Gastrocnemius medialis (tissue), 4 donors: ENCODE results near the gene ALK.

Experiments used
- POLR2A ChIP-seq, 2 donors: fragments of 450-650 bp; IDR thresholded peaks; one replicate each; pipeline ENCODE4 v1.6.1; 2017; ENCODE audit warnings: antibody characterized with exemption in 2 of 2, mild to moderate bottlenecking in 2 of 2, moderate library complexity in 2 of 2
- TF ChIP-seq, protein P1 (sequence below), 5 experiments: fragments of 450-650 bp in 3 of 5; fragments of 200-600 bp in 2 of 5; sonication (generic) in 2 of 5; IDR thresholded peaks in 4 of 5; conservative IDR thresholded peaks in 1 of 5; 1 replicate in 4 of 5; 2 replicates in 1 of 5; pipeline ENCODE4 v1.5.1; 2016 to 2019; ENCODE audit warnings: antibody characterized with exemption in 5 of 5, mild to moderate bottlenecking in 3 of 5, moderate library complexity in 3 of 5

DNA sequence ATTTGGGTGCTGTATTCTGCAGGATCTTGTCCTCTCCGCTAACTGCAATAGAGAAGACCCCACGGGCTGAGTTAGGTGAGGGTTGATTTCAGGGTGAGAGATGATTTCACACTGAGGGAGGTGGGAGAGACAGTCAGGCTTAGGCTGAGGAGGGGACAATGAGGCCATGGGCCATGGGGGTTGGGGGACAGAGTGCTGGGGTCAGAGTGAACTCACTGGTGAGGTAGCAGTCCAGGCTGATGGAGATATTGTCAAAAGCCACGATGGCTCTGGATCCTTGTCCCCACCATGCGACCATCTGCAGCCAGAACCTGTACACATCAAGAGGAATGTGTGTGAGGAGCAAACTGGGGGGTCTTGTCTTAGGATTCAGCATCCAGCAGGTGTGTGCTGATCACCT is 646.2 kb downstream of the ALK start:
- no peak for TF ChIP-seq POLR2A (IDR thresholded peaks at IDR 0.05)
- TF ChIP-seq, protein P1, sequence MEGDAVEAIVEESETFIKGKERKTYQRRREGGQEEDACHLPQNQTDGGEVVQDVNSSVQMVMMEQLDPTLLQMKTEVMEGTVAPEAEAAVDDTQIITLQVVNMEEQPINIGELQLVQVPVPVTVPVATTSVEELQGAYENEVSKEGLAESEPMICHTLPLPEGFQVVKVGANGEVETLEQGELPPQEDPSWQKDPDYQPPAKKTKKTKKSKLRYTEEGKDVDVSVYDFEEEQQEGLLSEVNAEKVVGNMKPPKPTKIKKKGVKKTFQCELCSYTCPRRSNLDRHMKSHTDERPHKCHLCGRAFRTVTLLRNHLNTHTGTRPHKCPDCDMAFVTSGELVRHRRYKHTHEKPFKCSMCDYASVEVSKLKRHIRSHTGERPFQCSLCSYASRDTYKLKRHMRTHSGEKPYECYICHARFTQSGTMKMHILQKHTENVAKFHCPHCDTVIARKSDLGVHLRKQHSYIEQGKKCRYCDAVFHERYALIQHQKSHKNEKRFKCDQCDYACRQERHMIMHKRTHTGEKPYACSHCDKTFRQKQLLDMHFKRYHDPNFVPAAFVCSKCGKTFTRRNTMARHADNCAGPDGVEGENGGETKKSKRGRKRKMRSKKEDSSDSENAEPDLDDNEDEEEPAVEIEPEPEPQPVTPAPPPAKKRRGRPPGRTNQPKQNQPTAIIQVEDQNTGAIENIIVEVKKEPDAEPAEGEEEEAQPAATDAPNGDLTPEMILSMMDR (IDR thresholded peaks at IDR 0.05 in 4 of 5, conservative IDR thresholded peaks at IDR 0.05 in 1 of 5) = no peak
